ENCODE data around the gene ZNF79. TPM values are rescaled to one million over a fixed set of nuclear protein-coding genes. Genes with fewer than 3 reads are reported as not detected.

ZNF79 gene
- 7.9 and 9.3 TPM in 2 replicates for total RNA-seq (2022)
- Bru-seq, nascent RNA = percentile 68 among the genes with signal in this experiment
- BruChase-seq, experiment 1, labeled RNA remaining after a 6-hour chase = percentile 63 among the genes with signal in this experiment
- percentile 66 among the genes with signal in this experiment for BruChase-seq, experiment 2, labeled RNA remaining after a 2-hour chase
- long read RNA-seq, transcript ZNF79-201 (5 exons, 2,078 nt) = minor isoform, 7 of 23 reads
- long read RNA-seq, transcript ZNF79-203 (5 exons, 2,192 nt) = major isoform, 8 of 23 reads
- long read RNA-seq, partial matches to known transcripts = 3 of 23 reads
- long read RNA-seq, other reads (novel, unspliced or antisense) = 4 of 23 reads

GRCh38 chr9:127423934-127424675 is at the start of gene ZNF79:
Gene ZNF79, plus strand, starts transcription at chr9:127424382. Its CDS starts 406 bp downstream, at chr9:127424788.
- H3K27ac Mint-ChIP-seq (ENCODE audit: low read depth, unreplicated experiment) = peak within 1 kb of the TSS; percentile 98
- DNase-seq (ENCODE audit: unreplicated experiment) = peak; percentile 92
- CTCF ChIA-PET = interaction anchor here (0.6 to 1.2 kb wide), 4 partner anchors 140 to 223 kb away, joined by 3 read pairs; no protein-coding TSS in a partner anchor
- no peak for TF ChIP-seq CTCF (IDR thresholded peaks at IDR 0.05; ENCODE audit: unreplicated experiment)
- peaks cover 17% of the 10 kb centered on the region for H3K36me3 Mint-ChIP-seq (ENCODE audit: insufficient read depth, unreplicated experiment)
- BruUV-seq (replicated peaks) = no TSS peak
- intact Hi-C loops (cut with micrococcal nuclease) = loop anchor here (1.0 to 10.0 kb wide), 2 partner anchors 27 to 161 kb away; partner anchors contain the start of genes LRSAM1 and RPL12
- peak within 1 kb of the TSS; percentile 99 for H3K4me3 Mint-ChIP-seq (ENCODE audit: unreplicated experiment)
- H3K4me1 Mint-ChIP-seq (ENCODE audit: insufficient read depth, unreplicated experiment) = peaks cover 21% of the 10 kb centered on the region
- H3K27me3 Mint-ChIP-seq (ENCODE audit: insufficient read depth, unreplicated experiment) = no peaks in the 10 kb centered on the region
- H3K9me3 Mint-ChIP-seq (ENCODE audit: unreplicated experiment) = no peaks in the 10 kb centered on the region
- POLR2A ChIA-PET = interaction anchor here (0.6 to 4.1 kb wide), 28 partner anchors 9 to 633 kb away, joined by 3 to 91 read pairs (median 4); partner anchors contain the start of genes LRSAM1, PTRH1, RALGPS1 and RPL12

- ChIA-PET CTCF (interaction anchor here (0.6 to 1.6 kb wide), 3 partner anchors 20 to 70 kb away, joined by 3 to 4 read pairs (median 3); no protein-coding TSS in a partner anchor), POLR2A (interaction anchor here (1.1 kb wide), 1 partner anchor 10 kb away, joined by 3 read pairs; no protein-coding TSS in a partner anchor)
- H3K27me3 Mint-ChIP-seq (ENCODE audit: insufficient read depth, unreplicated experiment) = no peaks in the 10 kb centered on the region
- TF ChIP-seq CTCF (IDR thresholded peaks at IDR 0.05; ENCODE audit: unreplicated experiment) = no peak
- H3K27ac Mint-ChIP-seq (ENCODE audit: low read depth, unreplicated experiment) = no peak overlapping the region
- H3K4me3 Mint-ChIP-seq (ENCODE audit: unreplicated experiment) = no peak overlapping the region
- H3K9me3 Mint-ChIP-seq (ENCODE audit: unreplicated experiment) = no peaks in the 10 kb centered on the region
- no peak for DNase-seq (ENCODE audit: unreplicated experiment)
- intact Hi-C loops (cut with micrococcal nuclease) = no loop called here
- no TSS peak for BruUV-seq (replicated peaks)
- H3K36me3 Mint-ChIP-seq (ENCODE audit: insufficient read depth, unreplicated experiment) = peaks cover 5% of the 10 kb centered on the region
- no peaks in the 10 kb centered on the region for H3K4me1 Mint-ChIP-seq (ENCODE audit: insufficient read depth, unreplicated experiment)
These were observed 43.7 kb upstream of the ZNF79 start for GRCh38 chr9:127380479-127380878.

GRCh38 chr9:127382541-127382940 is 41.6 kb upstream of the ZNF79 start:
- no peak for TF ChIP-seq CTCF (IDR thresholded peaks at IDR 0.05; ENCODE audit: unreplicated experiment)
- Mint-ChIP-seq H3K9me3 (ENCODE audit: unreplicated experiment) (no peaks in the 10 kb centered on the region), H3K4me3 (ENCODE audit: unreplicated experiment) (no peak overlapping the region), H3K27ac (ENCODE audit: low read depth, unreplicated experiment) (no peak overlapping the region), H3K27me3 (ENCODE audit: insufficient read depth, unreplicated experiment) (no peaks in the 10 kb centered on the region), H3K4me1 (ENCODE audit: insufficient read depth, unreplicated experiment) (no peaks in the 10 kb centered on the region), H3K36me3 (ENCODE audit: insufficient read depth, unreplicated experiment) (peaks cover 5% of the 10 kb centered on the region)
- BruUV-seq (replicated peaks) = no TSS peak
- POLR2A ChIA-PET = no interaction called here
- DNase-seq (ENCODE audit: unreplicated experiment) = no peak
- CTCF ChIA-PET = interaction anchor here (0.9 kb wide), 1 partner anchor 14 kb away, joined by 3 read pairs; no protein-coding TSS in a partner anchor
- intact Hi-C loops (cut with micrococcal nuclease) = no loop called here

Data from MCF 10A (cell line).